Thoracic aorta (tissue), 2 donors: ENCODE results near the gene GSG1L. TPM values are rescaled to one million over a fixed set of nuclear protein-coding genes. Genes with fewer than 3 reads are reported as not detected.

Experiments
- ATAC-seq: fragments of 150-250 bp; one replicate; pipeline ENCODE4 v1.8.0; 2017; ENCODE audit warnings: low read depth; ENCODE audit not compliant: insufficient number of reproducible peaks, low FRiP score
- DNase-seq: peaks from one replicate; pipeline ENCODE4 v3.0.0-alpha.2; 2020; ENCODE audit warnings: low spot score
- H3K27ac ChIP-seq, 2 donors: fragments of 200-600 bp; sonication (generic); 1 replicate in 1 of 2; 2 replicates in 1 of 2; pipeline ENCODE4 v1.5.1; 2016; ENCODE audit warnings: mild to moderate bottlenecking in 2 of 2, moderate library complexity in 2 of 2
- H3K27me3 ChIP-seq: fragments of 200-600 bp; sonication (generic); replicated peaks from 2 replicates; pipeline ENCODE4 v1.6.0; 2016; ENCODE audit warnings: mild to moderate bottlenecking; ENCODE audit not compliant: insufficient read depth
- H3K36me3 ChIP-seq: fragments of 200-600 bp; sonication (generic); one replicate; pipeline ENCODE4 v1.5.1; 2016
- H3K4me1 ChIP-seq, 2 donors: fragments of 200-600 bp; sonication (generic); 1 replicate in 1 of 2; 2 replicates in 1 of 2; pipeline versions ENCODE4 v1.5.1 to v1.6.0; 2016; ENCODE audit warnings: low read depth in 2 of 2, mild to moderate bottlenecking in 1 of 2; ENCODE audit not compliant: control insufficient read depth in 1 of 2
- H3K4me3 ChIP-seq: fragments of 200-600 bp; sonication (generic); 2 replicates; pipeline ENCODE4 v1.5.1; 2016; ENCODE audit warnings: mild to moderate bottlenecking
- H3K9me3 ChIP-seq: fragments of 200-600 bp; sonication (generic); 2 replicates; pipeline ENCODE4 v1.5.1; 2016
- total RNA-seq, 2 donors: library from RNA; depleted of rRNA; stranded (reverse); fragments of >200 nt; gene quantifications; one replicate each; pipeline versions ENCODE4 v1.1.0 to v1.2.3, GENCODE V29; 2016
- TF ChIP-seq, protein P1 (sequence below): fragments of 200-600 bp; sonication (generic); IDR thresholded peaks from one replicate; pipeline ENCODE4 v1.5.1; 2019; ENCODE audit warnings: antibody characterized with exemption

Gene GSG1L
- total RNA-seq, 2 donors from 2014 or later = 5.3 to 5.9 TPM

DNA sequence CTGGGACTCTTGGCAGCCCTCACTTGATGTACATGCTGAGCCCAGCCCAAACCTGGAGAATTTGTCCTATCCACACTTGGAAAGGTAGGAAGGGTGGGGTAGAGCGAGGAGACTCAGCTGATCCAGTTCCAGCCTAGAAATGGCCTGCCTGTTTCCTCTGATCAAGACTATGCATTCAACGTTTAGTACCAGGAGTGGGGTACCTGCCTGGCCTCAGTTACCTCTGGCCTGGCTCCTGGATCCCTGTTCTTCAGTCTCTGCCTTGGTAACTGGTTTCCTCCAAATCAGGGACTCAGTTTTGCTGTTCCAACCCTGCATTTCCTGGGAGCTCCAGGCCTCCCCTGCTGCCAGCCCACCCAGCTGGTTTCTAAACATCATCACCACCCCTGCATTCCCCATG lies 233.5 kb downstream of the GSG1L start:
- TF ChIP-seq, protein P1, sequence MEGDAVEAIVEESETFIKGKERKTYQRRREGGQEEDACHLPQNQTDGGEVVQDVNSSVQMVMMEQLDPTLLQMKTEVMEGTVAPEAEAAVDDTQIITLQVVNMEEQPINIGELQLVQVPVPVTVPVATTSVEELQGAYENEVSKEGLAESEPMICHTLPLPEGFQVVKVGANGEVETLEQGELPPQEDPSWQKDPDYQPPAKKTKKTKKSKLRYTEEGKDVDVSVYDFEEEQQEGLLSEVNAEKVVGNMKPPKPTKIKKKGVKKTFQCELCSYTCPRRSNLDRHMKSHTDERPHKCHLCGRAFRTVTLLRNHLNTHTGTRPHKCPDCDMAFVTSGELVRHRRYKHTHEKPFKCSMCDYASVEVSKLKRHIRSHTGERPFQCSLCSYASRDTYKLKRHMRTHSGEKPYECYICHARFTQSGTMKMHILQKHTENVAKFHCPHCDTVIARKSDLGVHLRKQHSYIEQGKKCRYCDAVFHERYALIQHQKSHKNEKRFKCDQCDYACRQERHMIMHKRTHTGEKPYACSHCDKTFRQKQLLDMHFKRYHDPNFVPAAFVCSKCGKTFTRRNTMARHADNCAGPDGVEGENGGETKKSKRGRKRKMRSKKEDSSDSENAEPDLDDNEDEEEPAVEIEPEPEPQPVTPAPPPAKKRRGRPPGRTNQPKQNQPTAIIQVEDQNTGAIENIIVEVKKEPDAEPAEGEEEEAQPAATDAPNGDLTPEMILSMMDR = no peak
- no peaks in the 10 kb centered on the region for H3K27me3 ChIP-seq
- no peak overlapping the region for H3K27ac ChIP-seq
- H3K36me3 ChIP-seq = no peaks in the 10 kb centered on the region
- ATAC-seq (no peak), DNase-seq (no peak)
- H3K4me1 ChIP-seq = no peaks in the 10 kb centered on the region
- H3K9me3 ChIP-seq = peaks cover 5% of the 10 kb centered on the region
- H3K4me3 ChIP-seq = no peak overlapping the region

DNA sequence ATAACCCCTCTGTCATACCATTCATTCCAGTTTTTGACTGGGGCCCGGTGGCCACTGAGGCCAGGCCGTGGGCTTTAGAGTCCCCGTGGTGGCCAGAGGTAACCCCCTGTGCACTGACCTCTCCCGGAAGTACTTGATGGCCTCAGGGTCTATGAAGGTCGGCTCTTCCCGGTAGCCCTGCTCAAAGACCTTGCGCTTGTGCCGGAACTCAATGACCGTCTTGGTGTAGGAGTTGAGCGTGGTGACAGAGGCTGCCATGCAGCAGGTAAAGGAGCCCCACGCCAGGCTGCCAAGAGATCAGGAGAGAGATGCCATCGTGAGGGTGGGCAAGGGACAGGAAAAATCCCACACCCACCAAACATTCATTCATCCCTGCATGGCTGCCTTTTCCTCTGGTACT lies 234.8 kb downstream of the GSG1L start:
- TF ChIP-seq, protein P1 = no peak
- Histone ChIP-seq H3K4me1 (no peaks in the 10 kb centered on the region), H3K4me3 (no peak overlapping the region), H3K27ac (no peak overlapping the region), H3K9me3 (peaks cover 5% of the 10 kb centered on the region), H3K27me3 (no peaks in the 10 kb centered on the region), H3K36me3 (no peaks in the 10 kb centered on the region)
- no peak for DNase-seq
- ATAC-seq = no peak

DNA sequence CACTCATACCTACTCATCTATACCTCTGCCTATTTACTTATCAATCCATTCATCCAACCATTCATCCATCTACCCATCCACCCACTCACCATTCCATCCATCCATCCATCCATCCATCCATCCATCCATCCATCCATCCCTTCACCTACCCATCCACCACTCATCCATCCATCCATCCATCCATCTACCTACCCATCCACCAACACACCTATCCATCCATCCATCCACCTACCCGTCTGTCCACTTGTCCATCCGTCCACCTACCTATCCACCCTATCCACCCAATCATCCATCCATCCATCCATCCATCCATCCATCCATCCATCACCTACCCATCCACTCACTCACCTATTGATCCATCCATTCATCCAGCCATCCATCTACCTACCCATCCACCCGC lies 235.7 kb downstream of the GSG1L start:
- Histone ChIP-seq H3K27me3 (no peaks in the 10 kb centered on the region), H3K36me3 (no peaks in the 10 kb centered on the region), H3K27ac (no peak overlapping the region), H3K9me3 (peaks cover 5% of the 10 kb centered on the region), H3K4me3 (no peak overlapping the region), H3K4me1 (no peaks in the 10 kb centered on the region)
- DNase-seq = no peak
- ATAC-seq = no peak
- TF ChIP-seq, protein P1 = no peak

DNA sequence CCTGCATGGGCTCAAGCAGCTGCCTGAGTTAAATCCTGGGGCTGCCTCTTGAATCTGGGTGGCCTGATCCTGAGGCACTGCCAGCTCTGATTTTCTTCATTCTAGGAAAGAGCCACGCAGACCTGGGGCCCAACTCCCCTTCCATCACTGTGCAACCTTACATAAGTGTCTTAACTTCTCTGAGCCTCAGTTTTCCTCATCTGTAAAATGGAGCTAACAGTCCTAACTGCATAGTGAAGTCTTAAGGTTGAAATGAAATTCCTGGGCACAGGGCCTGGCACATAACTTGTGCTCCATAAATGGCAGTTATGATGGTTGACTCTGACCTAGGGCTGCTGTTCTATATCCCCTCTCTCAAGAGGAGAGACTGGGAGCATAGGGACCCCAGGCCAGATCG lies 236.6 kb downstream of the GSG1L start:
- DNase-seq (no peak), ATAC-seq (no peak)
- no peaks in the 10 kb centered on the region for H3K36me3 ChIP-seq
- H3K4me3 ChIP-seq = no peak overlapping the region
- H3K27ac ChIP-seq = no peak overlapping the region
- H3K27me3 ChIP-seq = no peaks in the 10 kb centered on the region
- H3K4me1 ChIP-seq = no peaks in the 10 kb centered on the region
- TF ChIP-seq, protein P1 = no peak
- peaks cover 5% of the 10 kb centered on the region for H3K9me3 ChIP-seq

DNA sequence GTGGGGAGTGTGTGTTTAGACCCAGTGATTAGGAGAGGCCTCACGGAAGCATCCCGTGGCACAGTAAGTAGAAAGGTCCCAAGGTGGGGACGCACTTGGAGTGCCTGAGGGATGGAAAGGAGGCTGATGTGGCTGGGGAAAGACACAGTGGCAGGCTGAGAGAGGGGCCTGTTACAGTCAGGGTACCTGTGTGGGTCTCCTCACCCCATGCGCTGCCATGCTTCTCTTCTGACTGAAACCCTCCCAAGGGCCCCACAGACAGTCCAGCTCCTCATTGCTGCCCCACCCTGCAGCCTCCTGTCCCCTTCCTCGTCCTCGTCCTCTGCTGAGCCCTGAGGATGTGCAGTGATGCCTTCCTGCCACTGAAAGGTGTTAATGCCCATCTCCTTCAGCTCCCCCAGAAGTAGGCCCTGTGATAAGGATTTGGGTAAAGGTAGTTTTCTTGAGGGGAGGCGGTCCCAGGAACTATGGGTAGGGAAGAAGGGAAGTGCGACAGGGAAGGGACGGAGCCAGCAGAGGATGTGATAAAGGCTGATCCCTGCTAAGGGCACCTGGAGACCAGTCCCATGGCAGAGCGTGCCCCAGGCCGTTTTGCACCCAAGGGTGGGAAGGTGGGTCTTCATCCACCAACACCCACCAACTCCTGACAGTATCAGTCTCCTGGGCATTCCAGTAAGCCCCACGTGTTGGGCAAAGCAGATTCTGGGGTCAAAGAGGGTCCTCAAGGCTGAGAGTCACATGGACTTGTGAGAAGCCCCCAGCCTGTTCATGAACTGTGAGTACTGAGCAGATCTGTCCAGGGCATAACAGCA lies 237.2 kb downstream of the GSG1L start:
- Histone ChIP-seq H3K36me3 (no peaks in the 10 kb centered on the region), H3K4me3 (no peak overlapping the region), H3K27ac (no peak overlapping the region), H3K9me3 (peaks cover 5% of the 10 kb centered on the region), H3K27me3 (no peaks in the 10 kb centered on the region), H3K4me1 (no peaks in the 10 kb centered on the region)
- DNase-seq = no peak
- TF ChIP-seq, protein P1 = no peak
- no peak for ATAC-seq
